ENCODE data around the gene ARRDC3.

ARRDC3 gene

DNA sequence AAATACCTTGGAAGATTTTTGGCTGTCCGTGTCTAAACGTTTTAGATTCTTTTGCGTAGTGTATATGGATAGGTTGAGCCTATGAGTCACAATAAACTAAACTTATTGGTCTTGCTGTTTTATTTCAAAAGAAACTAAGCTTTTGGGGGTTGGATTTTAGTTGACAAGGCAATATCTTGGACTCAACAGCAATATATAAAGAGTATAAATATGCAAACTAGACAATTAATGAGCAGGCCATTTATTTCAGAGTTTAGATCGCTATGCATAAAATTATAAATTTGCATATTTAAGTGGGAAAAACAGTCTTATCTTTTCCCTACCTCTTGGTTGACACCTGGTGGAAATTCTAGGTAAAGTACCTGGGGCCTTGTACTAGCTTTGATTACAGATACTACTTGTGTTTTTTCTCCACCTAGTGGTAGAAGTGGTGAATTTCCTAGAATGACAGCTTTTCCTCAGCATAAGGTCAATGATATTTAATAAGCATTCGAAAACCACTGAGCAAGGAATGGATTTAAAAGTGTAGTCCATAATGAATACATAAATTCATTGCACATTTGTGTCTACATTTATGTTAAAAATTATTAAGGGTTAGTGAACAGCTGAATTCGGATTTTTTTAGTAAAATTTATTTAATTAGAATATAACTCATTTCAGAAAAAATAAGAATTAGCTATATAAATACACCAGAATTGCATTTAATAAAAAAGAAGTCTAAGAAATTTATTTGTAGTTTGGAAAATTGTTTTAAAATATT lies 1.7 kb upstream of the ARRDC3 start:
- peak in 1 of 2 donors; percentile 86 for DNase-seq

DNA sequence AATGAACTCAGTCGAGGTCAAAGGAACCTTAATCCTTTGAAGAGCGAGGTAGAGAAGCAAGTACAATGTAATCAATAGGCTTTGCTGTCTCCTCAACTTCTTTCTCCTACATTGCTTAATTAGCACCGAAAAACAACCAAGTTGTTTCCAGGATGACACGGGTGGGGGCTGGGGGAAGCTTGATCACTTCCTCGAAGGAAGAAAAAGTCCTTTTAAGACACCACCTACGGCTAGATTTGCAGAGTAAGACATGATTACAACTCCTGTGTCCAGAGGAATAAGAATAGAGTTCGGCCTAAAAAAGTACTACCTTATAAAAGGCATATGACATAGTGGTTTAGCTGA lies 811 bp upstream of the ARRDC3 start:
- no peak for DNase-seq

DNA sequence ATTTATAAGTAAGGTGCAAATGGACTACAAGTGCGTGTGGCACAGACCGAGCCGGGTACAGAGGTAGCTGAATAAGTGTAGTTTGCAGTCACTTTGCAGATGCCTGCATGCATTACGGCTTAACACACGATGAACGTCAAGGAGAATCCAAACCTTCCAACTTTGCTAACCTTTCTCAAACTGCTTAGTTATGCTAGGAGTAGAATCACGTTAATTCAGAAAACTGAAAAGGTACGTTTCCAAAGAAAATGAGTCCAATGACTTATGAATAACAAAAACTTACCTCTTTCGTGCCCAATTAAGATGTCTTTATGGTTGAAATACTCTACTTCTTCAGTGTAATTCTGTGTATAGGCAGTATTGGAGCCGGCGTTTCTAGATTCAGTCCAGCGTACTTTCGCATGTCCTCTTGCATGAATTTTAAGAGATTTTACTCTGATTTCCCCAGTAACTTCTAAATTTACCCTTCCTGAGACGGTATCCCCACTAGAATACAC lies 539 bp downstream of the ARRDC3 start:
- no peak for DNase-seq

DNA sequence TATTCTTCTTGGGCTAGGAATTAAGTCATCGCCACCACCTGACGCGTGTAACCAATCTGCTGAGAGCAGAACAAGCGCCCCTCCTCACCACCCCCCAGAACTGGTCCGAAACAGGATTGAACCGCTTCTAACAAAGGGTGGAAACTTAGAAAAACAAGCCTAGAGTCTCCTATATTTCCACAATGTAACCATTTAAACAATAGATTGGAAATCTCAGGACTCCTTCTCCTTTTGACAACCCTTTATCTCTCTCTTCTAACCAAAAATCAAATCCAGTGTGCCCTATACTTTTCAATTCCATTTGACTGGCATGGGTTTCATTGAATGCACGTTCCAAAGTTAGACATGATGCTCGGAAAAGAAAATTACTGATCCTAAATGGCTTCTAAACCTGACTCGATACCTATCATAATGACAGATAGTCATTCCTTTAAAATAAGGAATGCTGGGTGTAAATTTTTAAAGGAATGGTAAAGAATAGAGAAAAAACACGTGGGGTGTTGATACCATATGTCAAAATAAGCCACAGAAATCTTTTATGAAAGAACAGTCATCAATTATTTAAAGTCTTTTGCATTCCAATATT lies 1.2 kb downstream of the ARRDC3 start:
- DNase-seq = peak in 1 of 2 donors; percentile 74

DNA sequence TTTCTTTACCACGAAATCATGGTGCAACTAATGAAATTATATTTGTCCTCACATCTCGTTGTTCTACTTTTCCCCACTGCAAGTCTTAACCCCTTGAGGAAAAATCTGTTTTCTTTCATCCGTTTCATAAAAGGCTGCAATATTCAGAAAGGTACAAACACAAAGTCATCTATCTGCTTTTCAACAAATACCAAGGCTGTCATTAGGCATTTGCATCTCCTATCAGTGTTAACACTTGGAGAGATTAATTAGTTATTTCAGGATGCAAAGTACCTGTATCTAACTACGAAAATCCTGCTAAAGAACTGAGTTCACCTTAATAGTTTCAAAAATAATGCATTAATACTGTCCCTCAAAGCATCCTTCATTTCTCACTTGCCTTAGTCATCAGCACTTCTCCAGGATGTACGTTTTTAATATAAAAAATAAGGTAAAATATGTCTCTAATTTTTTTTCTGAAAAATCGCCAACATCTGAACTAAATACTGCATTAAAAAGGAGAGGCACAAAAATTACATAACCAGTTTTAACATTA lies 1.8 kb downstream of the ARRDC3 start:
- no peak for DNase-seq

DNA sequence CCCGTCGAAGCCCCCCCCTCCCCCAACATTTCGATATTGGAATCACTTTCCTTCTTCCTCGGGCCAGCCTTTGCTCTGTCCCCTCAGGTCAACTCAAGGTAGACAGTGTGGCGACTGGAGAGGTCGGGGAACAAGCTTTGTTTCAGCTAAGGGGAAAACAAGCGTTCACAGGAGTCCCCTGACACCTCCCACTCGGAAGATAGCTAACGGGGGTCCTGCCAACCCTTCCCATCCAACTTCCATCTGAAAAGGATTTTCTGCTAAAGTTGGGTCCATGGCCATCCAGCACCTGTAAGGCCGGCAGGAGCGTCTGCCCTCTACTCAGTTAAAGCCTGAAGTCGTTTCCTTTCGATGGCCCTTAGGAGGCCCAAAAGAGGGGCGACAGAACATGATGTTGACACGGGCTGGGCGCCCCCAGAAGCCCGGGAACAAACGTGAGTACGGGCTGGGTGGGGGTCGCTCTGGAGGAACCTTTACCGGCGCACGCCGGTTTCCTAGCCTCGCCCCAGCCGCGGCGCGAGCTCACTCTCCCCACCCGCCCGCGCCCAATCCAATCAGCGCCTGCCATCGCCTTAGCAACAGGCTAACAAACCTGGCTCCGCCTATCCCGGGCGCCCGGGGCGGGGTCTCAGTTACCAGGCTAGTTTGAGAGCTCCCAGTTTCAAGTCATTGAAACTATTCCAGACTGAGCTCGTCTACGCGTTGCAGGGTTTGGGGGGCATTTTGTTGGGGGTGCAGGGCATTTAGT lies 2.5 kb downstream of the ARRDC3 start:
- DNase-seq = peak; percentile 84 to 95

DNA sequence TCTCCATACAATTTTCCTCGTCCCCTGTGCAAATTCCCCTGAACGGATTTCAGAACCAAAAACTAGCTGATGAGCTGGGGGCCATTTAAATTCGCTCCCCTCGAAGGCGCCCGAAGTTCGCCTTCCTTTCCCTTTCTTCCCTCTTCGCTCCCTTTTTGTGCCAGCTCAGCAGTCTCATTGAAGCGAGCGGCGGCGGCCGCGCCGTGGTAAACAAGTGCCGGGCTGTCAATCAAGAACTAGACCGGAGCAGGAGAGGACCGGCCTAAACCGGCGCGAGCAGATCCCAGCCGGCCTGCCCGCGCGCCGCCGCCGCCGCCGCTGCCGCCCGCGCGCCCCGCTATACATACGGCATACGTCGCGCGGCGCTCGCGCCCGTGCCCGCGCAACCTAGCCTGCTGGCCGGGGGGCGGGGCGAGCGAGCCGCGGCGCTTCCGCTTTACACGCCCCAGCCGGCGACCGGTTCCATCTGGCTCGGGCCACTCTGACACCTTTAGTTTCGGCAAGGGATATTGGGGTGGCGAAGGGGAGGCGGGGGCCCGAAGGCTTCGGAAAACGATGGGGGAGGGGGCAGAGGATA lies 3.1 kb downstream of the ARRDC3 start:
- DNase-seq = peak; percentile 93 to 97

DNA sequence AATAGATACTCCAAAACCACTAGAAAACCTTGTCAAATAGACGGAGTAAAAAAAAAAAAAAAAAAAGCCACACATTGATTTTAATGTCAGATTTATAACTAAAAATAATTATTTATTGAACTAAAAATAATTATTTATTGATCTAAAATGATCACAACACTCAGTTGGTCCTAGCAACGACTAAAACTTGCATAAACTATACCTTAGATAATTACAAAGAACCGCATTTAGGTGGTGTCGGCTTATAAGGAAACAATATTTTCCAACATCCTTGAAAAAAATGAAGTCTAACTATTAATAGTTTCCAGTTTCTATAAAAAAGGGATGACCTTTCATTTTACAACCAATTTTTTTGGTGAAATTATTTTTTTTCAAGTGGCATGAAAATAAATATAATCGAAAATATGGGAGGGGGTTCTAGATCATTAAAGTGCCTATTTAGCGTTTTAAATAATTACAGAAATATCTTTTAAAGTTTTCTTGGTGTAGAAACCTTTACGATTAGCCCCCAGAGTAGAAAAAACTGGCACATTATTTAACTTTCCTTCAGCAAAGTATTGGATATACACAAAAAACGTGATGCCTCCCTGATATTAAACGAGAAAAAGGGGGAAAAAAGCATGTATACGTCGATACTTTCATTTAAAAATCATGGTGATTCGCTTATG lies 3.7 kb downstream of the ARRDC3 start:
- no peak for DNase-seq

DNA sequence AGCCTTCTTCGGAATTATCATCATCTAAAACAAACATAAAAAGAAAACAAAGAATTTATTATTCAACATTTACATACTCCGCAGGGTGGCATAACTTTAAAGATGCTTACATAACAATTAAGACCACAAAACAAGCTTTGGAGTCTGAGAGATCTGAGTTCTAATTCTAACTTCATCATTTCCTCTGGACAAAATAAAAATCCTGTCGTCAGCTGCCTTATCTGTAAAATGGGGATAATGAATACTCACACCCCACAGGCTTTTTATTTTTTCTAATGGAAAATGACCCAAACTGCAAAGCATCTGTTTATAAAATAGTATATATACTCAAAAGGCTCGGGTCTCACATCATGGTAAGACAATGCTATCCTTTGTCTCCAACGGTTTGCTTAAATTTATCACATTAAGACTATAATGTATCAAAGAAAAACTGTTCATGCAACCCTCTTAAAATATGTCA lies 4.3 kb downstream of the ARRDC3 start:
- DNase-seq = no peak

DNA sequence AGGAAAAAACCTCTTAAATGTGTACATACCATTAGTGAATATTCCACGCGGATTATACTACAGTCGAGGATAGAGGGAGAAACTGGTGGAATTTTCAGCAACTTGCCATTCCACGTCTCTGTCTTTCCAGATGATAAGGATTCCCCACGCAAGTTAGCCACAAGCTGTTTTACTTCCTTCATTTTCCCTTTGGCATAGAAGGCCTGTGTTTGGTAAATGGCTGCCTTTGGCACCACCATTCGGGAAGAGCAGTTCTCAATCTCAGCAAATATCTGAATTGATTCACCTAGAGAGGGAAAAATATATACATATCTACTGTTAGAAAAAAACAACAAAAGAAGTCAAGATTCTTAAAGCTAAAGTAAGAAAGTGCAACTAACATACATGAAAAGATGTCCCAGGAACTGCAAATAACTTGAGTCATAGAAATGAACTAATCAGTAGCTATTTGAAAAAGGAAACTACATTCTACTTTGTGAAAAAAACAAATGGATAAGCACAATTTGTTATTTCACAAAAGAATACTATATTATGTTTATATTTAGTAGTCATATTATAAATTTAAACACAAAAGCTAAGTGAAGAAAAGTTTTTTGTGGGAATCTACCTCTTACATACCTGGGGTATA lies 8.1 kb downstream of the ARRDC3 start:
- DNase-seq = no peak

DNA sequence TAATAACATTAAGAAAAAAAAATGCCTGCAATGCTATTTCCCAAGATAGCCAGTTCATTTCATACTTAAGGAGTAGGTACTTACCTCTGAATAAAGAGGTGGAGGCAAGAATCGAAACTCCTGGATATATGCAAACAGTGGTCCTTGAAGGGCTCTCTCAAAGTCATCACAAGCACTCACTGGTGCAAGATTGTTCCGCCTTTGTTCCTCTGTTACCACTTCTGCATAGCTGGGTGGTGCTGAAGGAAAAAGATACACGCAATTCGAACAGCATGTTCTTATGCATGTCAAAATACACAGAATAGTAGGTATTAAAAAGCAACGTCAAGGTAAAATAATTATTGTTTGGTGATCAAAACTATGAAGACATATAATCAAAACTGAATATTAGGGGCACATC lies 9.5 kb downstream of the ARRDC3 start:
- no peak for DNase-seq

DNA sequence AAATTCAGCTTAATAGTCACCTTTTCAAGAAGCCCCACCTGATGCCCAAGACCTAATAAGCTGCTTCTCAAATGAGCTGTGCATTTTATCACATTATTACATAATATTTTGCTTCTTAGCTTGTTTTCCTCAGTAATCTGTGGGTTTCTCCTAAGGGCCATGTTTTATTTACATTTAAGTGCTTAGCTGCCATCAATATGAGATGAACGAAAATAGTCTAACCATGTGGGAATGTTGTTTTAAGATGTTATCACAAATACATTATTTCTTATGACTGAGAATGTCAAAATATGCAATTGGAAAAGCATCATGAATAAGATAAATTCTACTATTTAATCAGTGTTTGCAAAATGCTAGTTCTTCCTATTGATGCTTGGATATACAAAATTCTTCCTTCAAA lies 10.1 kb downstream of the ARRDC3 start:
- no peak for DNase-seq

DNA sequence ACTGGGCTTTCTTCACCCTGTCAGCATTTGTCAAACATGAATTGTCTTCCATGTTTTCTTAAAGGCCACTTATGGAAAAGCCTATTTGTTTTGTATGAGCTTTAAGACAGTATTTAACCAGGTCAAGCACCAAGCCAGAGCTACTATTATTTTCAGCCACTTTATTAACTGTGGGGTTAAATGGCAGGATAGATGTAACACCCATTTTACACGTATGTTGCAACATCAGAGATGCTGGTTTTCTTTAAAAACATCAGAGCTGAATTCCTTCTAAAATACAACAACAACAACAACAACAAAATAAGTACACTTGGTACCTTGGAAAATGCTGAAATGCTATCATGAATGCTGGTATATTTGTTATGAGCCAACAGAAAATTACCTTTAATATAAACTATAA lies 13.6 kb downstream of the ARRDC3 start:
- DNase-seq = no peak

DNA sequence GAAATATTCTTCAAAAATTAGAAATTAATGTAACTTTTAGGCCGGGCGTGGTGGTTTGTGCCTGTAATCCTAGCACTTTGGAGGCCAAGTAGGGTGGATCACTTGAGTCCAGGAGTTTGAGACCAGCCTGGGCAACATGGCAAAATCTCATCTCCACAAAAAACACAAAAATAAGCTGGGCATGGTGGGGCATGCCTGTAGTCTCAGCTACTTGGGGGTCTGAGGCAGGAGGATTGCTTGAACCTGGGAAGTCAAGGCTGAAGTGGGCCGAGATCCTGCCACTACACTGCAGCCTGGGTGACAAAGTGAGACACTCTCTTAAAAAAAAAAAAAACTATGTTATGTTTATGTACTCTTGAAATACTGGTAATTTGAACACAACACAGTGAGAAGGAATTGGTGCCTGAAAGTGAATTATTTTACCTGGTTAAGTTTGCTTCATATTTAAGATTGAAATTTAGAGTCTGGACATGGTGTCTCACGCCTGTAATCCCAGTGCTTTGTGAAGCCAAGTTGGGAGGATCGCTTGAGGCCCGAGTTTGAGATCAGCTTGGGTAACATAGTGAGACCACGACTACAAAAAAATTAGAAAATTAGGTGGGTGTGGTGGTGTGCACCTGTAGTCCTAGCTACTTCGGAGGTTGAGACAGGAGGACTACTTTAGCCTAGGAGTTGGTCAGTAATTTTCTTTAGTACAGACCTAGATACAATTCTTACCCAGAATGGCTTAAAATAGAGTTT lies 15.0 kb downstream of the ARRDC3 start:
- no peak for DNase-seq

DNA sequence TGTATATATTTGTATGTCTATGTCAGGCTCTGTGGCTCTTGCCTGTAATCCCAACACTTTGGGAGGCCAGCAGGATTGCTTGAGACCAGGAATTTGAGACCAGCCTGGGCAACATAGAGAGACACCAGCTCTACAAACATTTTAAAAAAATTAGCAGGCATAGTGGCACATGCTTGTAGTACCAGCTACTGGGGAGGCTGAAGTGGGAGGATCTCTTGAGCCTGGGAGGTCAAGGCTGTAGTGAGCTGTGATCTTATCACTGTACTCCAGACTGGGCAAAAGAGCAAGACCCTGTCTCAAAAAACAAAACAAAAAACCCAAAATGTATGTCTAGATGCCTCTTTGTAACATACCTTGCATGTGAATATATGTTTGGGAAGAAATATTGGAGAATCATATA lies 15.8 kb downstream of the ARRDC3 start:
- no peak for DNase-seq

DNA sequence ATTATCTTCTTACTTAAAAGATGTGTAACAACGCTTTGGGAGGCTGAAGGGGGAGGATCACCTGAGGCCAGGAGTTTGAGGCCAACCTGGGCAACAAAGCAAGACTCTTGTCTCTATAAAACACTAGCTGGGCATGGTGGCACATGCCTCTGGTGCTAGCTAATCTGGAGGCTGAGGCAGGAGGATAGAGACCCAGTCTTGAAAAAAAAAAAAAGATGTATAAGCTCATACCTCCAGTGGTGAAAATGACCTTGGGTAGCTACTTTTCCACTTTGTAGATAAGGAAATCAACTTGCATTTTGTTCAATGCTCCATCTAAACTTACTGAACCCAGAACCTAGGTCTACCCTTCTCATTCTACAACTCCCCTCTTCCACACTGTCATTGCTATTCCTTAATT lies 16.6 kb downstream of the ARRDC3 start:
- no peak for DNase-seq

DNA sequence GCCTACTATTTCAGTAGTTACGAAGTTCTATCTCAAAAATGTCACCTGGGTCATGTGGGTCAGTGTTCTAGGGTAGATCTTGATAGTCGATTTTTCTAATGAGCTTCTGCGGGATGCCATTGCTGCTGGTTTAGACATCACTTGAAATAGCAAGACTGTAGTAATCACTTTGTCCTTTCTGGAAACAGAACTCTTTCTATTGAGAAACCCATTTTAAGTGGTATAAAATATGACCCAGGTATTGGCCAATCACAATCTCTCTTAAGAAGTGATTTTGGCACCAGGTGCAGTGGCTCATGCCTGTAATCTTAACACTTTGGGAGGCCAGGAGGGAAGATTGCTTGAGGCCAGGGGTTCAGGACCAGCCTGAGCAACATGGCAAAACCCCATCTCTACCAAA lies 17.6 kb downstream of the ARRDC3 start:
- no peak for DNase-seq

DNA sequence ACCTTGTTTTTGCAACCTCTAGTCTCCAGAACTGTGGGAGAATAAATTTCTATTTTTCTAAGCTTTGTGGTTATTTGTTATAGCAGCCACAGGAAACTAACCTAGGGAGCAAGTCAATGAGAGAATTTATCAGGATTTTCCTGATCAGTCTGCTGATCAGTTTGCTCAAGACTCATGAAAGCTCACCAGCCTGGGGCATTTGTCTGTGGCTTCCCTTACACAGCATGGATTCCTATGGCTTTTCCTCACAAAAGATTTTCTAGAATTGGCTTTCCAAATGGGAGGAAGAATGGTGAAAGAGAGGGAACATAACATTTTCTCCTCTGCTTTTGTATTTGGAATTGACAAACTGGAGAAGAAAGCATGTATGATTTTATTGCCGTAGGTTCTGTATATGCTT lies 20.2 kb downstream of the ARRDC3 start:
- no peak for DNase-seq

DNA sequence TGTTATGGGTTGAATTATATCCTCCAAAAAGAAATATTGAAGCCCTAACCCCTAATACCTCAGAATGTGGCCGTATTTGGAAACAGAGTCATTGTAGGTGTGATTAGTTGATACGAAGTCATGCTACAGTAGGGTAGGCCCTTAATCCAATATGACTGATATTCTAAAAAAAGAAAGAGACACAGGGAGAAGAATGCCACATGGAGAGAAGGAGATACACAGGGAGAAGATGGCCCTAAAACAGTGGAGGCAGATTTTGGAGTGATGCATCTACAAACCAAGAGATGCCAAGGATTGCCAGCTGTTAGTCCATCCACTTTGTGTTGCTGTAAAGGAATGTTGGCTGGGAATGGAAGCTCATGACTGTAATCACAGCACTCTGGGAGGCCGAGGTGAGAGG lies 21.3 kb downstream of the ARRDC3 start:
- DNase-seq = no peak

DNA sequence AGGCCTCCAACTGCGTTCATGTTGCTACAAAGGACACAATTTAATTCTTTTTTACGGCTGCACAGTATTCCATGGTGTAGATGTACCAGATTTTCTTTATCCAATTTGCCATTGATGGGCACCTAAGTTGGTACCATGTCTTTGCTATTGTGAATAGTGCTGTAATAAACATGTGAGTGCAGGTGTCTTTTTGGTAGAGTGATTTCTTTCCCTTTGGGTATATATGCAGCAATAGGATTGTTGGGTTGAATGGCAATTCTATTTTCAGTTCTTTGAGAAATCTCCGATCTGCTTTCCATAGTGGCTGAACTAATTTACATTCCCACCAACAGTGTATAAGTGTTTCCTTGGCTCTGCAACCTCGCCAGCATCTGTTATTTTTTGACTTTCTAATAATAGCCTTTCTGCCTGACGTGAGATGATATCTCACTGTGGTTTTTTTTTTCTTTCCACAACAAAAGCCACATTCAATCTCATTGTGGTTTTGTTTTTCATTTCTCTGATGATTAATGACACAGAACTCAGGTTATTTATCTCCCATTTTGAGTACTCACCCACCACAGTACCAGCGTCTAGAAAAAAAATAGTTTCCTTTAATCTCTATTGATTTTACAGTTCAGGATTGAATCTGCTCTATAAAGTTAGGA lies 21.9 kb downstream of the ARRDC3 start:
- DNase-seq = peak in 1 of 2 donors; percentile 60
